K562 (cell line): ENCODE data around the gene NRM. TPM values are rescaled to one million over a fixed set of nuclear protein-coding genes. Genes with fewer than 3 reads are reported as not detected.

Source experiments
- ATF1 ChIP-seq, 2 experiments: fragments of 450-650 bp in 1 of 2; IDR thresholded peaks; 2 replicates each; pipeline ENCODE4 v1.6.1; 2016; ENCODE audit warnings: missing compliant biosample characterization in 1 of 2, missing genetic modification characterization in 1 of 2
- CREBBP ChIP-seq: IDR thresholded peaks from one replicate; pipeline ENCODE4 v1.6.1; 2012; ENCODE audit warnings: low read depth, mild to moderate bottlenecking, control low read depth, inconsistent platforms, low read length
- CTBP1 ChIP-seq: fragments of 450-650 bp; IDR thresholded peaks from 2 replicates; pipeline ENCODE4 v1.6.1; 2016; ENCODE audit warnings: borderline replicate concordance
- DMBX1 ChIP-seq: fragments of 250-450 bp; sonication (Bioruptor Pico); IDR thresholded peaks from 2 replicates; pipeline ENCODE4 v1.8.0; 2022; ENCODE audit warnings: inconsistent platforms, mild to moderate bottlenecking, moderate library complexity, borderline replicate concordance
- MCM2 ChIP-seq: fragments of 450-650 bp; IDR thresholded peaks from 2 replicates; pipeline ENCODE4 v1.6.1; 2017; ENCODE audit warnings: low read depth, mild to moderate bottlenecking
- MTA3 ChIP-seq: fragments of 450-650 bp; formaldehyde crosslinking; IDR thresholded peaks from 2 replicates; pipeline ENCODE4 v1.6.1; 2017; ENCODE audit warnings: mild to moderate bottlenecking, borderline replicate concordance
- RBM39 ChIP-seq: fragments of 200-400 bp; formaldehyde crosslinking; optimal IDR thresholded peaks from 2 replicates; pipeline ENCODE3; 2018; ENCODE audit warnings: low read depth, low read length
- RFX7 ChIP-seq: fragments of 250-450 bp; sonication (Bioruptor Pico); IDR thresholded peaks from 2 replicates; pipeline ENCODE4 v1.5.1; 2021; ENCODE audit warnings: mild to moderate bottlenecking
- TAF9B ChIP-seq: fragments of 450-650 bp; IDR thresholded peaks from 2 replicates; pipeline ENCODE4 v1.6.1; 2018; ENCODE audit warnings: mild to moderate bottlenecking; ENCODE audit not compliant: partially characterized antibody
- TBL1XR1 ChIP-seq, 2 experiments: IDR thresholded peaks; 2 replicates each; pipeline ENCODE4 v1.6.1; 2012; ENCODE audit warnings: improper control_type of control experiment in 2 of 2, low read length in 2 of 2, mild to moderate bottlenecking in 1 of 2
- ZBTB17 ChIP-seq: fragments of 450-650 bp; formaldehyde crosslinking; IDR thresholded peaks from 2 replicates; pipeline ENCODE4 v1.4.0; 2020; ENCODE audit warnings: mild to moderate bottlenecking
- ZEB2 ChIP-seq: fragments of 450-650 bp; IDR thresholded peaks from 2 replicates; pipeline ENCODE4 v1.6.1; 2016
- ZNF311 ChIP-seq: fragments of 250-450 bp; sonication (Bioruptor Pico); IDR thresholded peaks from 2 replicates; pipeline ENCODE4 v1.4.0; 2020; ENCODE audit warnings: mild to moderate bottlenecking, moderate library complexity
- ZNF408 ChIP-seq: fragments of 250-450 bp; sonication (Bioruptor Pico); IDR thresholded peaks from 2 replicates; pipeline ENCODE4 v1.4.0; 2020; ENCODE audit warnings: low read depth, mild to moderate bottlenecking, moderate library complexity
- ZNF76 ChIP-seq: fragments of 250-450 bp; sonication (Bioruptor Pico); IDR thresholded peaks from 2 replicates; pipeline ENCODE4 v1.4.0; 2020; ENCODE audit warnings: mild to moderate bottlenecking, moderate library complexity, borderline replicate concordance
- polyA plus RNA-seq, 8 experiments: library from polyadenylated mRNA; depleted of rRNA in 4 of 8; stranded (reverse) in 5 of 8; unstranded in 3 of 8; fragments of >200 nt; fragmentation: Nextera tagmentation in 2 of 8; fragmentation: Illumina TruSeq in 1 of 8; extraction: Ambion mirVana in 2 of 8; extraction: Trizol in 1 of 8; gene quantifications; 2 replicates each; pipeline versions ENCODE4 v1.2.1 to v1.2.3, GENCODE V29; 2011 to 2014; ENCODE audit warnings: inconsistent platforms in 1 of 8, missing spikeins in 1 of 8
- total RNA-seq, 7 experiments: library from RNA; depleted of rRNA in 6 of 7; stranded (reverse); fragments of >200 nt in 6 of 7; fragmentation: Illumina TruSeq in 2 of 7; extraction: Trizol in 2 of 7; gene quantifications; 2 replicates each; pipeline versions ENCODE4 v1.2.1 to v1.2.3, GENCODE V29; 2011 to 2021; ENCODE audit warnings: low replicate concordance in 1 of 7
- TF ChIP-seq, protein P1 (sequence below), 2 experiments: fragments of 150-350 bp in 1 of 2; IDR thresholded peaks; 2 replicates each; pipeline ENCODE4 v1.6.1; 2012 to 2016; ENCODE audit warnings: low read depth in 2 of 2, low read length in 2 of 2, mild to moderate bottlenecking in 1 of 2, moderate library complexity in 1 of 2
- TF ChIP-seq, protein P2 (sequence below): fragments of 450-650 bp; formaldehyde crosslinking; IDR thresholded peaks from 2 replicates; pipeline ENCODE4 v1.4.0; 2020; ENCODE audit warnings: mild to moderate bottlenecking, moderate library complexity
- TF ChIP-seq, protein P3 (sequence below): sonication (generic); formaldehyde crosslinking; IDR thresholded peaks from 2 replicates; pipeline ENCODE4 v1.8.0; 2022; ENCODE audit warnings: mild to moderate bottlenecking, missing genetic modification reagents, borderline replicate concordance
- TF ChIP-seq, protein P4 (sequence below): fragments of 450-650 bp; formaldehyde crosslinking; IDR thresholded peaks from 2 replicates; pipeline ENCODE4 v1.4.0; 2022; ENCODE audit warnings: missing genetic modification characterization

NRM gene
- total and polyA plus RNA-seq, 9 of the 15 experiments (the other 6 are each of a cell fraction or from before 2014, with no cell fraction given): 9.7 to 58.2 (median 18.1) TPM

DNA sequence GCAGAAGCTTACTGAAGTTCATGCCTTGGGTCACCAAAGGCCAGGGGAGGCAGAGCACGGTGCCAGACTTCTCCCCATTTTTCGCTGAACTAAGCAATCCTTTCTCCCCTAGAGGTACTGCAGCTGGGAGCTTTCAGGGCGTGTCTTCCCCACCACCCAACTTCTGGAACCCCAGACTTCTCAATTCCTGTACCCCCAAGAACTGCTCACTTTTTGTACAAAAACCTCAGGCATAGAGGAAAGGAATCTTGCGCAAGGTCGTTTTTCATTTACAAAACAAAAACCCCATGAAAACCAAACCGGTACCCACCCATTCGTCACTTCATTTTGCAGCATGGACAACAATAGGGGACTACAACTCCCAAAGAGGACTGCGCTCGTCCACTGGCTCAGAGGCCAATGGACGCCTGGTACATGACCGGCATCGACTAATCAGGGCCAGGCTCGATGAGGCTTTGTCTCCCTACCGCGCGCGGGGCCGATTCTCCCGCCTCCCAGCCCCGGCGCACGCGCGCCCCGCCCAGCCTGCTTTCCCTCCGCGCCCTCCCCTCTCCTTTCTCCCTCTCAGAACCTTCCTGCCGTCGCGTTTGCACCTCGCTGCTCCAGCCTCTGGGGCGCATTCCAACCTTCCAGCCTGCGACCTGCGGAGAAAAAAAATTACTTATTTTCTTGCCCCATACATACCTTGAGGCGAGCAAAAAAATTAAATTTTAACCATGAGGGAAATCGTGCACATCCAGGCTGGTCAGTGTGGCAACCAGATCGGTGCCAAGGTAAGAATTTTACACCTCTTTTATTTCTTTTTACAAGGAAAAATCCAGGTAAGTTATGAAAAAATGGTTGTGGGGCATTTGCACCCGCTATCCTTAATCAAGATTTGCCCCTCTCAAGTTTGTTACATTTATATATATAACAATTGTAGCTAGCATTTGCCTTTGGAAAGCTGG lies 29.3 kb upstream of the NRM start, which contains the start of gene TUBB (continued):
- TF ChIP-seq RBM39 (no peak), ZBTB17 (peak; percentile 63), ZEB2 (peak; percentile 19; the same call in 1 of the 2 replicates), ZNF76 (CRISPR knock-in tag) (no peak), ZNF311 (CRISPR knock-in tag) (no peak), TAF9B (peak; percentile 94), CREBBP (no peak), MCM2 (no peak), MTA3 (peak; percentile 64), TBL1XR1 (IDR thresholded peaks at IDR 0.05; ENCODE audit: low read length in 2 of 2) (peak in 1 of 2 experiments; percentile 23; a peak in 3 of 4 replicates), CTBP1 (peak; percentile 61; the same call in 1 of the 2 replicates), ZNF408 (CRISPR knock-in tag) (no peak), ATF1 (CRISPR knock-in tag; IDR thresholded peaks at IDR 0.05) (no peak), ATF1 (tag; IDR thresholded peaks at IDR 0.05) (peak; percentile 89), DMBX1 (CRISPR knock-in tag) (no peak), RFX7 (CRISPR knock-in tag) (no peak)
- TF ChIP-seq, protein P1, sequence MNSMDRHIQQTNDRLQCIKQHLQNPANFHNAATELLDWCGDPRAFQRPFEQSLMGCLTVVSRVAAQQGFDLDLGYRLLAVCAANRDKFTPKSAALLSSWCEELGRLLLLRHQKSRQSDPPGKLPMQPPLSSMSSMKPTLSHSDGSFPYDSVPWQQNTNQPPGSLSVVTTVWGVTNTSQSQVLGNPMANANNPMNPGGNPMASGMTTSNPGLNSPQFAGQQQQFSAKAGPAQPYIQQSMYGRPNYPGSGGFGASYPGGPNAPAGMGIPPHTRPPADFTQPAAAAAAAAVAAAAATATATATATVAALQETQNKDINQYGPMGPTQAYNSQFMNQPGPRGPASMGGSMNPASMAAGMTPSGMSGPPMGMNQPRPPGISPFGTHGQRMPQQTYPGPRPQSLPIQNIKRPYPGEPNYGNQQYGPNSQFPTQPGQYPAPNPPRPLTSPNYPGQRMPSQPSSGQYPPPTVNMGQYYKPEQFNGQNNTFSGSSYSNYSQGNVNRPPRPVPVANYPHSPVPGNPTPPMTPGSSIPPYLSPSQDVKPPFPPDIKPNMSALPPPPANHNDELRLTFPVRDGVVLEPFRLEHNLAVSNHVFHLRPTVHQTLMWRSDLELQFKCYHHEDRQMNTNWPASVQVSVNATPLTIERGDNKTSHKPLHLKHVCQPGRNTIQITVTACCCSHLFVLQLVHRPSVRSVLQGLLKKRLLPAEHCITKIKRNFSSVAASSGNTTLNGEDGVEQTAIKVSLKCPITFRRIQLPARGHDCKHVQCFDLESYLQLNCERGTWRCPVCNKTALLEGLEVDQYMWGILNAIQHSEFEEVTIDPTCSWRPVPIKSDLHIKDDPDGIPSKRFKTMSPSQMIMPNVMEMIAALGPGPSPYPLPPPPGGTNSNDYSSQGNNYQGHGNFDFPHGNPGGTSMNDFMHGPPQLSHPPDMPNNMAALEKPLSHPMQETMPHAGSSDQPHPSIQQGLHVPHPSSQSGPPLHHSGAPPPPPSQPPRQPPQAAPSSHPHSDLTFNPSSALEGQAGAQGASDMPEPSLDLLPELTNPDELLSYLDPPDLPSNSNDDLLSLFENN (IDR thresholded peaks at IDR 0.05; ENCODE audit: low read depth in 2 of 2, low read length in 2 of 2): peak in 1 of 2 experiments; percentile 85; a peak in 2 of 4 replicates
- TF ChIP-seq, protein P2, sequence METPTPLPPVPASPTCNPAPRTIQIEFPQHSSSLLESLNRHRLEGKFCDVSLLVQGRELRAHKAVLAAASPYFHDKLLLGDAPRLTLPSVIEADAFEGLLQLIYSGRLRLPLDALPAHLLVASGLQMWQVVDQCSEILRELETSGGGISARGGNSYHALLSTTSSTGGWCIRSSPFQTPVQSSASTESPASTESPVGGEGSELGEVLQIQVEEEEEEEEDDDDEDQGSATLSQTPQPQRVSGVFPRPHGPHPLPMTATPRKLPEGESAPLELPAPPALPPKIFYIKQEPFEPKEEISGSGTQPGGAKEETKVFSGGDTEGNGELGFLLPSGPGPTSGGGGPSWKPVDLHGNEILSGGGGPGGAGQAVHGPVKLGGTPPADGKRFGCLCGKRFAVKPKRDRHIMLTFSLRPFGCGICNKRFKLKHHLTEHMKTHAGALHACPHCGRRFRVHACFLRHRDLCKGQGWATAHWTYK: no peak
- TF ChIP-seq, protein P3, sequence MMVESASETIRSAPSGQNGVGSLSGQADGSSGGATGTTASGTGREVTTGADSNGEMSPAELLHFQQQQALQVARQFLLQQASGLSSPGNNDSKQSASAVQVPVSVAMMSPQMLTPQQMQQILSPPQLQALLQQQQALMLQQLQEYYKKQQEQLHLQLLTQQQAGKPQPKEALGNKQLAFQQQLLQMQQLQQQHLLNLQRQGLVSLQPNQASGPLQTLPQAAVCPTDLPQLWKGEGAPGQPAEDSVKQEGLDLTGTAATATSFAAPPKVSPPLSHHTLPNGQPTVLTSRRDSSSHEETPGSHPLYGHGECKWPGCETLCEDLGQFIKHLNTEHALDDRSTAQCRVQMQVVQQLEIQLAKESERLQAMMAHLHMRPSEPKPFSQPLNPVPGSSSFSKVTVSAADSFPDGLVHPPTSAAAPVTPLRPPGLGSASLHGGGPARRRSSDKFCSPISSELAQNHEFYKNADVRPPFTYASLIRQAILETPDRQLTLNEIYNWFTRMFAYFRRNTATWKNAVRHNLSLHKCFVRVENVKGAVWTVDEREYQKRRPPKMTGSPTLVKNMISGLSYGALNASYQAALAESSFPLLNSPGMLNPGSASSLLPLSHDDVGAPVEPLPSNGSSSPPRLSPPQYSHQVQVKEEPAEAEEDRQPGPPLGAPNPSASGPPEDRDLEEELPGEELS (CRISPR knock-in tag): no peak
- TF ChIP-seq, protein P4, sequence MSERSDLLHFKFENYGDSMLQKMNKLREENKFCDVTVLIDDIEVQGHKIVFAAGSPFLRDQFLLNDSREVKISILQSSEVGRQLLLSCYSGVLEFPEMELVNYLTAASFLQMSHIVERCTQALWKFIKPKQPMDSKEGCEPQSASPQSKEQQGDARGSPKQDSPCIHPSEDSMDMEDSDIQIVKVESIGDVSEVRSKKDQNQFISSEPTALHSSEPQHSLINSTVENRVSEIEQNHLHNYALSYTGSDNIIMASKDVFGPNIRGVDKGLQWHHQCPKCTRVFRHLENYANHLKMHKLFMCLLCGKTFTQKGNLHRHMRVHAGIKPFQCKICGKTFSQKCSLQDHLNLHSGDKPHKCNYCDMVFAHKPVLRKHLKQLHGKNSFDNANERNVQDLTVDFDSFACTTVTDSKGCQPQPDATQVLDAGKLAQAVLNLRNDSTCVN (CRISPR knock-in tag): peak; percentile 30; the same call in 1 of the 2 replicates
